ENCODE measurements around the gene RASGEF1C. TPM values are rescaled to one million over a fixed set of nuclear protein-coding genes. Genes with fewer than 3 reads are reported as not detected.

RASGEF1C gene
- total RNA-seq, result 1 to 10 TPM in 3 of 4 donors, under 1 TPM in 1; 0.66 to 4.2 (median 1.5) TPM
- polyA plus RNA-seq, result under 1 TPM in 1 of 3 donors, not detected in 2; 0.35 TPM

- peak within 1 kb of the TSS in 1 of 4 donors; percentile 22 for H3K27ac ChIP-seq
- TF ChIP-seq CTCF (IDR thresholded peaks at IDR 0.05) (peak in 1 of 4 experiments; percentile 27), POLR2A (IDR thresholded peaks at IDR 0.05) (no peak)
Observed at GRCh38 chr5:180209137-180209581, at the start of gene RASGEF1C. RASGEF1C (minus strand) TSS chr5:180209211; CDS start chr5:180138052, 71,159 bp downstream.

DNA sequence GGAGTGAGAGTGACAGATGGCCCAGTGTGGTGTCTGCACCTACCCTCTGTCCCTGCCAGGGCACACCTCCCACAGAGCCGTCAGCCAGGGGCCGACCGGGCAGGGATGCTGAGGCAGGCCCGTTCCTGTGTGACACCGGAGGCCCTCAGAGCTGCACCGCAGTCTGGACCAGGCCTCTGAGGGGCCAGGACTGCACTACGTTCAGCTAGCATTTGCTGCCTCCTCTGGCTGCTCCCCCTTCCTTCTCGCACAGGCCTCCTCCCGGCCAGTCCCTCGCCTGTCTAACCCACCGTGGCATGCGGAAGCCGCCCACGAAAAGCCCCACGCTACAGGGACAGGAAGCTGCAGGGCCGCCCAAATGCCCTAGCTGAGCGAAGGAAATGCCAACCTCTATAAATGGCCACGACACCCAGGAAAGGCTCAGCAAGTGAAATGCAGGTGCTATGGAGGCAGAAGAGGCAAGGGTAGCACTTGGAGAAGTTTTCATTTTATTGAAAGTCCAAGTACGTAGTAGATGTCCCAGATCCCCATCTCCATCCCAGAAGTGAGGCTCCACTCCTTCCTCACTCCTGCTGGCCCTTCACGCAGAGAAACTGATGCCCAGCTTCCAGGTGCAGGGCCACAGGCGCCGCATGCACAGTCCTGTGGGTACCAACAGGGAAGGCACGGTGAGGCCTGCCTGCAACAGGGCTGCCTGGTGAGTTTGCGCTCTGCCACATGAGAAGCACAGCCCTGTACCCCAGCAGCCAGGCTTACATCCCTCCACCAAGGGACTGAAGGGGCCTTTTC, 44.2 kb upstream of the RASGEF1C start:
- intact Hi-C loops (cut with DNase I), result no loop called here
- no peaks in the 10 kb centered on the region for H3K27me3 ChIP-seq
- WGBS, 2 donors, result 94 to 98% methylated on average over 24 of the region's 24 CpGs
- H3K4me3 ChIP-seq, result no peak overlapping the region
- peaks cover 24 to 92% (median 75%) of the 10 kb centered on the region in 4 donors for H3K36me3 ChIP-seq
- no peaks in the 10 kb centered on the region for H3K4me1 ChIP-seq
- TF ChIP-seq POLR2AphosphoS5 (IDR thresholded peaks at IDR 0.05) (no peak), POLR2A (IDR thresholded peaks at IDR 0.05) (no peak), EP300 (IDR thresholded peaks at IDR 0.05) (no peak), CTCF (IDR thresholded peaks at IDR 0.05) (no peak)
- peaks cover 18 to 60% (median 54%) of the 10 kb centered on the region in 4 donors for H3K9me3 ChIP-seq
- H3K27ac ChIP-seq, result no peak overlapping the region
- DNase-seq, result no peak

More at GRCh38 chr5:180209137-180209581, at the start of gene RASGEF1C:
- Histone ChIP-seq H3K36me3 (no peaks in the 10 kb centered on the region), H3K9me3 (no peaks in the 10 kb centered on the region), H3K4me1 (peaks cover 0 to 28% (median 21%) of the 10 kb centered on the region in 4 donors), H3K4me3 (peak within 1 kb of the TSS; percentile 4 to 47 (median 42)), H3K27me3 (peaks cover 5 to 18% (median 16%) of the 10 kb centered on the region in 3 donors)
- intact Hi-C loops (cut with DNase I), result loop anchor here (2.0 kb wide), 1 partner anchor 82 kb away; no protein-coding TSS in a partner anchor
- DNase-seq, result no peak
- 3 to 6% methylated on average over 55 of the region's 55 CpGs for WGBS, 2 donors

DNA sequence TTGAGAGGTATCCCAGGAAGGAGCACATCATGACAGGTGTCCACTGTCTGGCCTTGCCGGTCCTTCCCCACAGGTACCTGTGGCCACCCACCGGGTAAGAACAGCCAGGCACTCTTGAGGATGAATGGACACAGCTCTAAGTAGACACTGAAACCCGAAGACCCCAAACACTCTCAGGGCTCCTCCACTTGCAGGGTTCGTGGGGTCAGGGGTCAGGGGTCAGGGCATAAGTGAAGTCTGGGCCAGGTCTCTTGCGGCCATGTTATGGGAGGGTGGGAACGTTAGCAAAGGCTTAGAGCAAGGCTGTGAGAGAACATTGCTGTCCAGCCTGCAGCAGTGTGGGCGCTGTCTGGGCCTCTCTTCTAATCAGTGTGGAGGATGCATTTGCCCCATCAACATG, 42.9 kb upstream of the RASGEF1C start:
- Histone ChIP-seq H3K27ac (no peak overlapping the region), H3K27me3 (no peaks in the 10 kb centered on the region), H3K36me3 (peaks cover 27 to 92% (median 77%) of the 10 kb centered on the region in 4 donors), H3K9me3 (peaks cover 18 to 54% (median 41%) of the 10 kb centered on the region in 4 donors), H3K4me3 (no peak overlapping the region), H3K4me1 (no peaks in the 10 kb centered on the region)
- TF ChIP-seq POLR2AphosphoS5 (IDR thresholded peaks at IDR 0.05) (no peak), POLR2A (IDR thresholded peaks at IDR 0.05) (no peak), CTCF (IDR thresholded peaks at IDR 0.05) (no peak), EP300 (IDR thresholded peaks at IDR 0.05) (no peak)
- DNase-seq, result no peak
- intact Hi-C loops (cut with DNase I), result no loop called here
- 97 to 98% methylated on average over 7 of the region's 7 CpGs for WGBS, 2 donors

GRCh38 chr5:180251141-180251540, 42.1 kb upstream of the RASGEF1C start:
- Histone ChIP-seq H3K4me1 (no peaks in the 10 kb centered on the region), H3K27me3 (no peaks in the 10 kb centered on the region), H3K9me3 (peaks cover 16 to 48% (median 34%) of the 10 kb centered on the region in 4 donors), H3K27ac (no peak overlapping the region), H3K4me3 (no peak overlapping the region), H3K36me3 (peaks cover 21 to 92% (median 73%) of the 10 kb centered on the region in 4 donors)
- WGBS, 2 donors, result 97% methylated on average over 9 of the region's 9 CpGs
- intact Hi-C loops (cut with DNase I), result no loop called here
- TF ChIP-seq EP300 (IDR thresholded peaks at IDR 0.05), result no peak
- no peak for DNase-seq

- no peaks in the 10 kb centered on the region for H3K4me1 ChIP-seq
- H3K9me3 ChIP-seq, result peaks cover 8 to 44% (median 28%) of the 10 kb centered on the region in 4 donors
- H3K27me3 ChIP-seq, result no peaks in the 10 kb centered on the region
- H3K27ac ChIP-seq, result no peak overlapping the region
- no peak for DNase-seq
- 96 to 98% methylated on average over 4 of the region's 4 CpGs for WGBS, 2 donors
- intact Hi-C loops (cut with DNase I), result no loop called here
- H3K4me3 ChIP-seq, result no peak overlapping the region
- peaks cover 20 to 87% (median 66%) of the 10 kb centered on the region in 4 donors for H3K36me3 ChIP-seq
- no peak for TF ChIP-seq POLR2AphosphoS5 (IDR thresholded peaks at IDR 0.05)
- no peak for TF ChIP-seq CTCF (IDR thresholded peaks at IDR 0.05)
- TF ChIP-seq POLR2A (IDR thresholded peaks at IDR 0.05), result no peak
- no peak for TF ChIP-seq EP300 (IDR thresholded peaks at IDR 0.05)
Observed at GRCh38 chr5:180250329-180250728, 41.3 kb upstream of the RASGEF1C start.
